C4-2B (cell line): ENCODE measurements around the gene ITGBL1.

Experiments
- H3K27ac ChIP-seq: fragments of 450-650 bp; 2 replicates; pipeline ENCODE4 v1.5.1; 2017
- ZFX ChIP-seq: fragments of 450-650 bp; IDR thresholded peaks from 2 replicates; pipeline ENCODE4 v1.6.1; 2017
- TF ChIP-seq, protein P1 (sequence below): fragments of 450-650 bp; conservative IDR thresholded peaks from 2 replicates; pipeline ENCODE4 v1.5.1; 2017; ENCODE audit warnings: mild to moderate bottlenecking

The ITGBL1 gene

DNA sequence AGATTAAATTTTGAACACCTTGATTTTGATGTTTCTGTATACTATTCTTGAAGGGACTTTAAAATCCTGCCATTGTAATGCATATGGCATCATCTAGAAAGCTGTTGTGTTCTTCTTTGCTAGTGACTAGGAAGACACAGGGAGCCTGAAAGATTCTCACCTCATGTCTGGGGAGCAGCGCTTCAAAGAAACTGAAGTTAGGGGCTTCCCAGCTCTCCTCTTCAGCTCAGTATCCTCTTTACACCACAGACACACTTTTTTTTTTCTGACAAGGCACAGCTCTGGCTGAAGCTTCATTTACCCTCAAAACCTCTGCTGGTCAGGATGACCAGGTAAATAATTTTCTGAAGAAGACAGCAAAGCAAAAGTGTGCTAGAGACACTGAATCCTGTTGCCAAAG is 255.6 kb downstream of the ITGBL1 start:
- TF ChIP-seq, protein P1, sequence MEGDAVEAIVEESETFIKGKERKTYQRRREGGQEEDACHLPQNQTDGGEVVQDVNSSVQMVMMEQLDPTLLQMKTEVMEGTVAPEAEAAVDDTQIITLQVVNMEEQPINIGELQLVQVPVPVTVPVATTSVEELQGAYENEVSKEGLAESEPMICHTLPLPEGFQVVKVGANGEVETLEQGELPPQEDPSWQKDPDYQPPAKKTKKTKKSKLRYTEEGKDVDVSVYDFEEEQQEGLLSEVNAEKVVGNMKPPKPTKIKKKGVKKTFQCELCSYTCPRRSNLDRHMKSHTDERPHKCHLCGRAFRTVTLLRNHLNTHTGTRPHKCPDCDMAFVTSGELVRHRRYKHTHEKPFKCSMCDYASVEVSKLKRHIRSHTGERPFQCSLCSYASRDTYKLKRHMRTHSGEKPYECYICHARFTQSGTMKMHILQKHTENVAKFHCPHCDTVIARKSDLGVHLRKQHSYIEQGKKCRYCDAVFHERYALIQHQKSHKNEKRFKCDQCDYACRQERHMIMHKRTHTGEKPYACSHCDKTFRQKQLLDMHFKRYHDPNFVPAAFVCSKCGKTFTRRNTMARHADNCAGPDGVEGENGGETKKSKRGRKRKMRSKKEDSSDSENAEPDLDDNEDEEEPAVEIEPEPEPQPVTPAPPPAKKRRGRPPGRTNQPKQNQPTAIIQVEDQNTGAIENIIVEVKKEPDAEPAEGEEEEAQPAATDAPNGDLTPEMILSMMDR: no peak
- TF ChIP-seq ZFX: no peak
- H3K27ac ChIP-seq: no peak overlapping the region

DNA sequence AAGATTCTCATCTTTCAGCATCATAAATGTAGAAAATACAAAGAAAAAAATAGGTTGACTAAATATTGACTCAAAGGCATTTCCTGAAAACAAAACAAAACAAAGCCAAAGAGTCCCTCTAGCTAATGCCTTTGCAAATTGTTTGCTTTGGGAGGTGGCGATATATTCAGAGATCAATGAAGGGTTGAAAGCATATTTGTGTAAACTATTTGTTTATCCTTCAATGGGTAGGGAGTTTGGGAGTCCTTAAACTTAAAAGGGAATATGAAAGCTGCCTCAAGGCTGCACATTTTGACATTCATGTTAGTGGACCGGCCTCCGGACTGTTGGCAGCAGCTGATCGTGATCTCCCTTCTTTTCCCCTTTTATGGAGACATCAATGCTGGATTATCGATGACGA is 257.5 kb downstream of the ITGBL1 start:
- H3K27ac ChIP-seq: no peak overlapping the region
- TF ChIP-seq, protein P1: no peak
- no peak for TF ChIP-seq ZFX

GRCh38 chr13:101711307-101712025 is 259.0 kb downstream of the ITGBL1 start:
- no peak overlapping the region for H3K27ac ChIP-seq
- TF ChIP-seq, protein P1: no peak

GRCh38 chr13:101712026-101712348 is 259.5 kb downstream of the ITGBL1 start:
- no peak for TF ChIP-seq ZFX
- TF ChIP-seq, protein P1: no peak
- no peak overlapping the region for H3K27ac ChIP-seq

DNA sequence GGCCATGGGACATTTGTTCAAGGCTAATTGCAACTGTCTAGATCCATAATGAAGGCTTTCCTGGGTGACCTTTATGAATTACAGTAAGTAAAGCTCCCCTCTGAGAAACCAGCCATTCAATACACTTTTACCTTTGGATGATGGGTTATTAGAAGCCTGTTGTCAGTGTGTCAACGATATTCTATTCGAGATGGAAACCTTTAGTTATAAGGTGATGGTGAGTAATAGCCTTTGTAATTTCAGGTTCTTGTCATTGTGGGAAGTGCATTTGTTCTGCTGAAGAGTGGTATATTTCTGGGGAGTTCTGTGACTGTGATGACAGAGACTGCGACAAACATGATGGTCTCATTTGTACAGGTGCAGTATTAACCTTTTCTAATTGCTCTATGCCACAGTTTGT is 261.7 kb downstream of the ITGBL1 start:
- TF ChIP-seq ZFX: no peak
- TF ChIP-seq, protein P1: no peak
- no peak overlapping the region for H3K27ac ChIP-seq

DNA sequence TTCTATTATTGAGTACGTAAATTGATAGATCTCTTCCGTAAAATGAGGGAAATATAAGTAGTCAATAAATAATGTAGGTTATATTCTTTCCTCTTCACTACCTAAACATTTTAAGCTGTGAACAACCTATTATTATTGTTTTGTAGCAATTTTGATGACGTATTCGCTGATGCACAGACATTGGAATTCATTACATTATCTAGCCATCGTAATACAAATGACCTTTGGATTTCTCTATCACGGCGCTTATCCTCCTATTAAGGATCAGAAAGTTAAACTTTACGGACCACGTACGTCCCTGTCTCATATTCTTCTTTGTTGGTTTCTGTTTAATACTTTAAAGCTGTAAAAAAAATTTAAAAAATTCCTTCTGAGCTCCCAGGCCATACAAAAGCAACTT is 264.9 kb downstream of the ITGBL1 start:
- H3K27ac ChIP-seq: no peak overlapping the region
- TF ChIP-seq, protein P1: no peak
- TF ChIP-seq ZFX: no peak

- TF ChIP-seq, protein P1: no peak
- TF ChIP-seq ZFX: no peak
- no peak overlapping the region for H3K27ac ChIP-seq
Measured at GRCh38 chr13:101718496-101718895, 266.0 kb downstream of the ITGBL1 start.
